HG03135 (cell line): Measurements from ENCODE around the gene PRKAG2.

Experiments used
- ATAC-seq: cut with Tn5 transposase; IDR thresholded peaks from one replicate; pipeline ENCODE4 v1.9.1; 2021; ENCODE audit warnings: mild to moderate bottlenecking, moderate library complexity; ENCODE audit not compliant: unreplicated experiment

PRKAG2 gene

DNA sequence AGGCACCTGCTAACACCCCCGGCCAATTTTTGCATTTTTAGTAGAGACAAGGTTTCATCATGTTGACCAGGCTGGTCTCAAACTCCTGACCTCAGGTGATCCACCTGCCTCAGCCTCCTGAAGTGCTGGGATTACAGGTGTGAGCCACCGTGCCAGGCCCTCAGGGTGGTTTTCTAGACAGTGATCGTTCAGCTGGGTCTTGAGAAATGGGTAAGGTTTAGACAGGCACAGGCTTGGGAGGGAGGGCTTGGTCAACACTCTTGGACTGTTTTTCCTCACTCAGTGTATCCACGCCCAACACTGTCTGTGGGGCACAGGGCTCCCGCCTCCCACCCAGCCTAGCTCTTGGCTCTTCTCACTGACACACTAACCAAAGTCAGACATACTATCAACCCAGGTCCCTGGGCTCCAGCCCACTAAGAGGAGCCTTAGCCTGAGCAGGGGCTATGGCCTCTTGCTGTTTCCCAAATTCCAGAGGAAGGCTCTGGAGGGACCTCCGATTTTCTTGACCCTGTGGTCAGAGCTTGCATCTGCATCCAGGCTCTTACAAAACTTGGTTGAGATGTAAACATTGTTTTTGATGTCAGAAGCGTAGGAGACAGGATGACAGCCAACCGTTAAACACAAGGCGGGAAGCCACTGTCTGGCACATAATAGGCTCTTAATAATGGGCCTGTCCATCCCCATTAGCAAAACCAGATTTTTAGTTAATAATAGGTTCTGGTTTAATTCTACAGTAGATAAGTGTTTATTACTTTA lies 143.9 kb downstream of the PRKAG2 start:
- no peak for ATAC-seq

- ATAC-seq: no peak
Measured at GRCh38 chr7:151732292-151732691, 144.6 kb downstream of the PRKAG2 start.

DNA sequence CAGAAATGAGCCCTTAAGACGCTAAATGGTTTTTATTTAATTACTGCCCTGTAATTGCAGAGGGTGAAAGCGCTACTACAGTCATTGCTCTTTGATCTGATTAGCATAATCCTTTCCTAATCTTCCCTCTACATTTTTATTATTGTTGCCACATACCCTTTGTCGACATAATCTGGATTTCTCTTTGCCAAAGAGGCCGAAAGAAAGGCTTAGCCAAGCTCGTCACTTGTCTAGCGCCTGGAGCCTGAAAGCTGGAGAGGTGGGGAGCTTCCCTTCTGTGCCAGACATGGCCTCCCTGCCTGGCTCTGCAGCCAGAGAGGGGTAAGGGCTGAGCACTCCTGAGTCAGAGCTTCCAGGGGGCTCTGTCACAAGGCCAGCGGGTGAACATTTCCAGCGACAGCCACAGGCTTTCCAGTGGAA lies 145.9 kb downstream of the PRKAG2 start:
- ATAC-seq: no peak

- ATAC-seq: no peak
Measured at GRCh38 chr7:151730591-151730990, 146.3 kb downstream of the PRKAG2 start.

- ATAC-seq: no peak
Measured at GRCh38 chr7:151729521-151729921, 147.4 kb downstream of the PRKAG2 start.

GRCh38 chr7:151728746-151729145 lies 148.2 kb downstream of the PRKAG2 start:
- ATAC-seq: no peak

- no peak for ATAC-seq
Measured at GRCh38 chr7:151728286-151728660, 148.6 kb downstream of the PRKAG2 start.

GRCh38 chr7:151727579-151728285 lies 149.2 kb downstream of the PRKAG2 start:
- ATAC-seq: no peak

- no peak for ATAC-seq
Measured at GRCh38 chr7:151726652-151727578, 150.0 kb downstream of the PRKAG2 start.

GRCh38 chr7:151725844-151726651 lies 150.9 kb downstream of the PRKAG2 start:
- no peak for ATAC-seq

GRCh38 chr7:151724920-151725584 lies 151.9 kb downstream of the PRKAG2 start:
- ATAC-seq: no peak

- ATAC-seq: no peak
Measured at GRCh38 chr7:151724250-151724915, 152.5 kb downstream of the PRKAG2 start.

DNA sequence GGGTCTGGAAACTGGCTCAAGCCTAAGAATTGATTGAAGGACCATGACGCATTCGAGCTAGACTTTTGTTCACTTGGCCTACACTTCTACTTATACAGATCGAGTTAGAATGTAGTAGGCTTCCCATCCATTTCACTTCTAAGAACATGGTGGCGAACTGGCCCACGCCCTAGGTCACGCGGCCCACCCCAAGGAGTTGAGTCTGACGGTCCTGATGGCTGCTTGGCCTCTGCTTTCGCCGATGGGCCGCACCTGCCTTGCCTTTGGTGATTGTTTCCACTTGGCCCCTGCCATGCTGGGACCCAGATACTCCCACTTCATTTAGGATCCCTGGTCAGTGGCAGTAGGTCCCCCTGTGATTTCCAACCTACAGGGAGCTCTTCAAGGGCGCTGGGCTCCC lies 153.6 kb downstream of the PRKAG2 start:
- ATAC-seq: no peak

- ATAC-seq: no peak
Measured at GRCh38 chr7:151722533-151722932, 154.4 kb downstream of the PRKAG2 start.

GRCh38 chr7:151721694-151722093 lies 155.2 kb downstream of the PRKAG2 start:
- no peak for ATAC-seq

DNA sequence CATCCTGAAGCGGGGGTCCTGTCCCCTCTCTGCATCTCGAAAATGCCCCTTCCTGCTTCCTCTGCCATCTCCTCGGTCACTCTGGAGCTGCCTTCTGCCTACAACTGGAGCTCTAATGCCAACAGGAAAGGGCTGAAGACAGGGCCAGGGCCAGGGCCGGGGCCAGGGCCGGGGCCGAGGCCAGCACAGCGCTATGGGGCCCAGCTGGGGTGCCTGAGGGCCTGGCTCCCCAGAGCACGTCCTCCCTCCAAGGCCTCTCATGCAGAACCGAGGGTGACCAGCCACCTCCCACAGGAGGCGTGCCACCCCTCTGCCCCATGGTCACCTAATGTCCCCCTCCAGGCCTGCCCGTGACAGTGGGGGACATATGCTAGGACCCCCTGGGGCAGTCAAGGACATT lies 155.7 kb downstream of the PRKAG2 start:
- no peak for ATAC-seq

- no peak for ATAC-seq
Measured at GRCh38 chr7:151720280-151720679, 156.6 kb downstream of the PRKAG2 start.

DNA sequence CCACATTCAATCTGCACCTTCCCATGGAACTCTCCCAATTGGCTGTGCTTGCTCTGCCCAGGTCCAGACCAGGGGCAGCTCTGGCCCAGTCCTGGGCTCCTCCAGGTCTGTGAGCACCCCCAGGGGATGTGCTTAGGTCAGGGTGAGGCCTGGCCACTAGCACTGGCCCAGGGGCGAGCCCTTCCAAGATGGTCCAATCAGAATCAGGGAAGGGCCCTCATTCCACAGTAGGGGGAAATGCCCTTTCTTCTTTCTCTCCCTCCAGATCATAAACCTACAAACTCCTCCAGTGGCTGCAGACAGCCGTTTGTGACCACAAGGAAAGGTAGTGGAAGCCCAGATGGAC lies 157.0 kb downstream of the PRKAG2 start:
- no peak for ATAC-seq

GRCh38 chr7:151719031-151719896 lies 157.7 kb downstream of the PRKAG2 start:
- ATAC-seq: no peak
